GM18909 (cell line): ENCODE measurements around the gene HLA-DQB1.
"Not testable (repeated sequence)": the region's sequence is repeated elsewhere in the genome, so short reads cannot be mapped to it uniquely, and the experiment has no call there.

Source experiments
- ATAC-seq: cut with Tn5 transposase; IDR thresholded peaks from one replicate; pipeline ENCODE4 v1.9.1; 2021; ENCODE audit warnings: mild to moderate bottlenecking; ENCODE audit not compliant: unreplicated experiment, poor library complexity

HLA-DQB1 gene

GRCh38 chr6:32664354-32664753 lies 2.1 kb downstream of the HLA-DQB1 start:
- ATAC-seq = no peak

GRCh38 chr6:32662836-32663235 lies 3.6 kb downstream of the HLA-DQB1 start:
- no peak for ATAC-seq

DNA sequence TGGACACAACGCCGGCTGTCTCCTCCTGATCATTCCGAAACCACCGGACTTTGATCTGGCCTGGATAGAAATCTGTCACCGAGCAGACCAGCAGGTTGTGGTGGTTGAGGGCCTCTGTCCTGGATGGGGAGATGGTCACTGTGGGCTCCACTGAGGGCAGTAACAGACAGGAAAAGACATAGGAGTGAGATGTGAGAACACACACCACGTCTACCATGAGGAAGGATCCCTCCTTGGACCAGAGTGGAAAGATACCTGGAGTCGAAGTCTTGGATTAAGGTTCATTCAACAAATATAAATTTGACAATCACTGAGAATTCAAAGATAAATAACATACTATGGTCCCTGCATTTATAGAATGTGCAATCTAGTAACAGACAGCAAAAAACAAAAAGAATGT lies 4.4 kb downstream of the HLA-DQB1 start:
- no peak for ATAC-seq

DNA sequence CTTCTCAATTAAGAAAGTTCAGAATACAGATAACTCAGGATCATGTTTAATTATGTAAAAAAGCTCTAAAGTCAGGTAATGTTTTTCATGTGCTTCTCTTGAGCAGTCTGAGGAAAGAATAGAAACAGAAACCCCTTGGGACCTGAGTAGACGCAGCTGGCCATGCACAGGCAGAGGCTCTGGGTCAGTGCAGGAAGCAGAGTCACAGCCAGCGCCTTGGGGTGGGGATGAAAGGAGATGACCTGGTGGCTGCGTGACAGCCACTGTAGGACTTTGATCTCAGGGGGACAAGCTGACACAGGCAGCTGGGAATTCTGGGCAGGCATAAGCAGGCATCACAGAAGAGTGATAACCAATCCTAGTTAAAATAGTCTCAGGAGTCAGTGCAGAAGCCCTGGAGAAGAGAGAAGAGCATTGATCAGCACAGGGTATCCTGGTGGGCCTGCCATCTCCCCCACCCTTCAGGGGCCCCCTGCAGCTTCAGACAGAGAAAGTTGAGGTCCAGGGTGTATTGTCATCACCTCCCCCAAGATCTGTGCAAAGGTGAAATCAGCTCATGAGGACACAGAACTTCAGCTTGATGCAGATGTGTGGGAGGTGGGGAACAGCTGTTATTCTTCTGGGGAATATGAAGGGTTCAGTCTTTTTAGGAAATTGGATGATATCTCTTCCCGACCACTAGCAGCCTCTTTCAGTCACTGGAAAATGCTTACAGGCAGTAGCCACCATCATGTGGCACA lies 6.4 kb downstream of the HLA-DQB1 start:
- ATAC-seq = peak; percentile 82

DNA sequence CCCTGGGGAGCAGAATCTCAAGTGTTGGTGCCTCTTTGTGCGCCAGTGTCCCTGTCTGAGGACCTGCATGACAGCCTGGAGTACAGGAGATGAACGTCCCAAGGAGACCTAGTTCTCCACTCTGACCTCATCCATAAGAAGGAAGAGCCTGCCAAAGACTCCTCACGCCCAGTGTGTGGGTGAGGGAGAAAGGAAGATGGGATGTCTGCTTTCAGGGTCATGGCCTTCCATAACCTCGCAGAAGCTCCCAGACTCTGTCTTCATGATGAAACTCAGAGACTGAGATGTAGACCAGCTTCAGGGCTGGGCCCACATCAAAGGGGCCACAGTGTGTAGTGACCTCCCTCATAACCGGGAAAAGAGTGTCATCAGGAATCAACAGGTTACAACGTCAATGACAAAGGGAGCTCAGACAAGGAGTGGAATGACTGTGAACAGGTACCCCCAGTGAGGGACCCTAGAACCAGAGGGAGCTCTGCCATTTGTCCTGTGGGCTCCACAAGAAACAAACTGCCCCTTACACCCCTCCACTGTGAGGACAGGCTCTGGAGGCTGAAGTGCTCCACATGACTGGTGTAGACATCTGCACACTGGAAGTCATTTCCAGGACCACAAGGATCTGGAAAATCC lies 8.1 kb downstream of the HLA-DQB1 start:
- ATAC-seq = no peak

GRCh38 chr6:32657819-32658218 lies 8.6 kb downstream of the HLA-DQB1 start:
- not testable (repeated sequence) for ATAC-seq

DNA sequence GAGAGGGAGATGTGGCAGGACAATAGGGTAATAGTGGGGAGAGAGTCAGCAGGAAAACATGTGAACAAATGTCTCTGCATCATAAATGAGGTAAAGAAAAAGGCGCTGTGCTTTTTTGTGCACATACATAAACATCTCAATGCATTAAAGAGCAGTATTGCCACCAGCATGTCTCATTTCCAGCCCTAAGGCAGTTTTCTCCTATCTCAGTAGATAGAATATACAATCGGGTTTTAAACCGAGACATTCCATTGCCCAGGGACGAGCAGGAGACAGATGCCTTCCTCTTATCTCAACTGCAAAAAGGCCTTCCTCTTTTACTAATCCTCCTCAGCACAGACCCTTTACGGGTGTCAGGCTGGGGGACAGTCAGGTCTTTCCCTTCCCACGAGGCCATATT lies 9.1 kb downstream of the HLA-DQB1 start:
- ATAC-seq = not testable (repeated sequence)

DNA sequence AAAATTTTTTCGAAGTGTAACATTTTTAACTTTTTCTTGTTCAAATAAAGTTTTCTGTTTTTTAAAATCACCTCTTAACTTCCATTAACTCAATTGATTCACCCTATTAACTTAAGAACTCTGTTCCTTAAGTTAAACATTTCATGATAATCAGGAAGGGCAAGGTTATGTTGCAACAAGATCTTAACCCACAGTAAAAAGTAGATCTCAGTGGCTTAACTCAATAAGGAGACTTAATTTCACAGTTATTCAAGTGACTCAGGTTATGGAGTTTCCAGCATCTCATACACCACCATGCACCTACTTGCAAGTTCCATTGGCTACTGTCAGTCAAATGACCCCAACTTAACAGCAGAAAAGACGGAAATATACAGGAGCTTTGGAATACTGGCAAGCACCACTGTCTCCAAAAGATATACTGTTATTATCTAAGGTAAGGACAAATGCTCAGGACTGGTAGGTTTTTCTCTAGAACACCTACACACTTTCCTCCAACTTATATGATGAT lies 11.2 kb downstream of the HLA-DQB1 start:
- no peak for ATAC-seq

DNA sequence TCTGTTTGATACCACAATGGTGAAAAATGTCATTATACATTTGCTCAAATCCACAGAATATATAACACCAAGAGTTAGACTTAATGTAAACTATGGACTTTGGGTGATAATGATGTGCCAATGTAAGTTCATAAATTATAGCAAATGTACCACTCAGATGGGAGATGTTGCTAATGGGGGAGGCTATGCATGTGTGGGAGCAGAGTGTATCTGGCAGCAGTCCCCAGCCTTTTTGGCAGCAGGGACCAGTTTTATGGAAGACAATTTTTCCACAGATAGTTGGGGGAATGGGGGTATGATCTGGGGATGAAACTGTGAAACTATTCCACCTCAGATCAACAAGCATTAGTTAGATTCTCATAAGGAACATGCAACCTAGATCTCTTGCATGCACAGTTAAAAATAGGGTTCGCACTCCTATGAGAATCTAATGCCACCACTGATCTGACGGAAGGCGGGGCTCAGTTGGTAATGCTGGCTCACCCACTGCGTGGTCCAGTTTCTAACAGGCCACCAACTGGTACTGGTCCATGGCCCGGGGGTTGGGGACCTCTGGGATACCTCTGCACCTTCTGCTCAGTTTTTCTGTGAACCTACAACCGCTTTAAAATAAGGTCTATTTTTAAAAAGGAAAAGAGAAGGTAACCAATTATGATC lies 21.3 kb downstream of the HLA-DQB1 start:
- no peak for ATAC-seq

DNA sequence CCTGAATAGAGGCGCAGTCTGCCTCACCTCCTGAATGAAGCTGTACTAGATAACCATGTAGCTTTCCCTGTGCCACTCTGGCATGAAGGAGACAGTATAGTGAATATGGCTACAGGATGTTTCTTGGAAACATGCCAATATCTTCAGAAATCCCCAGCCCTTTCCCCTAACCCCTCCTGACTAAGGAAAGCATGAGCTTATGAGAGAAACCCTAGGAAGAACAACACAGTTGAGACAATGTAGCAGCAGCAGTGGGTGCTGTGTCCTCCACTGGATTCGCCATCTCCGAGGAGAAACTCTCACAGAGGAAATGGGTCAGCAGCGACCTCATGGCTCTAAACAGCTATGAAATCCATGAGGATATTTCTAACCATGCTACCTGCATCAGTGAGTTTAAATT lies 22.6 kb downstream of the HLA-DQB1 start:
- ATAC-seq = no peak

GRCh38 chr6:32642720-32643106 lies 23.7 kb downstream of the HLA-DQB1 start:
- ATAC-seq = no peak

GRCh38 chr6:32641785-32642719 lies 24.4 kb downstream of the HLA-DQB1 start:
- not testable (repeated sequence) for ATAC-seq

DNA sequence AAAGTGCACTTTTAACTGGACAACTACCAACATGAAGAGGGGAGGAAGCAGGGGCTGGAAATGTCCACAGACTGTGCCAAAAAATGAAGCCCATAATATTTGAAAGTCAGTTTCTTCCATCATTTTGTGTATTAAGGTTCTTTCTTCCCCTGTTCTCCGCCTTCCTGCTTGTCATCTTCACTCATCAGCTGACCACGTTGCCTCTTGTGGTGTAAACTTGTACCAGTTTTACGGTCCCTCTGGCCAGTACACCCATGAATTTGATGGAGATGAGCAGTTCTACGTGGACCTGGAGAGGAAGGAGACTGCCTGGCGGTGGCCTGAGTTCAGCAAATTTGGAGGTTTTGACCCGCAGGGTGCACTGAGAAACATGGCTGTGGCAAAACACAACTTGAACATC lies 25.3 kb downstream of the HLA-DQB1 start:
- ATAC-seq = no peak

- no peak for ATAC-seq
Measured at GRCh38 chr6:32639440-32640394, 26.7 kb downstream of the HLA-DQB1 start.

DNA sequence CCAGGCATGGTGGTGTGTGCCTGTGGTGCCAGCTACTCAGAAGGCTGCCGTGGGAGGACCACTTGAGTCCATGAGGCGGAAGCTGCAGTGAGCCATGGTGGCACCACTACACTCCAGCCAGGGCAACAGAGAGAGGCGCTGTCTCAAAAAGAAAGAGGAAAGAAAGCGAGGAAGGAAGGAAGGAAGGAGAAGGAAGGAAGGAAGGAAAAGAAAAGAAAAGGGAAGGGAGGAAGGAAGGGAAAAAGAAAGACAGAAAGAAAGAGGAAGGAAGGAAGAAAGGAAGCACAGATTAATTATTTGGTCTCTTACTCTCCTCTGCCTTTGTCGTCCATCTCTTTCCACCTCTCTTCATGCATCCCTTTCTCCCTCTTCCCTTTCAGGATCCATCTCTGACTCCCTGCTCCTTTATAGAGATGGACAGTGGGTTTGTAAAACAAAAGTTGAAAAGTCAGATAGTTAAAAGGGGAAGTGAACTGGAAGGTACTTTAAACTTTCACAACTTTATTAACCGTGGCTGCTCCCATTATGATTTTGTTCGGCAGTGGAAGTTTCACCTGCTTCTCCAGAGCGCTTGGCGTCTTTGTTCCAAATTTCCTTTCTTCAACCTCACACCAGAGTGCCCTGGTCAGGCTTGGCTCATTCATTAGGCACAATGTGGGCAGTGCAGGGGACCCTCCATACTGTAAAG lies 27.8 kb downstream of the HLA-DQB1 start:
- ATAC-seq = no peak

- ATAC-seq = no peak
Measured at GRCh38 chr6:32637883-32638282, 28.6 kb downstream of the HLA-DQB1 start.

- ATAC-seq = peak; percentile 77
Measured at GRCh38 chr6:32637219-32637880, 29.1 kb downstream of the HLA-DQB1 start, which contains the start of gene HLA-DQA1. HLA-DQA1 (plus strand) TSS chr6:32637406; CDS start chr6:32637459, 53 bp downstream.

- ATAC-seq = no peak
Measured at GRCh38 chr6:32635526-32636123, 30.8 kb downstream of the HLA-DQB1 start.
